Neural cell (in vitro differentiated cells): Measurements from ENCODE around the gene NFYC. TPM values are rescaled to one million over a fixed set of nuclear protein-coding genes. Genes with fewer than 3 reads are reported as not detected.

Experiments
- H2AFZ ChIP-seq: fragments of 200-600, 300-800 bp; sonication (generic), shearing (Covaris generic); 2 replicates; pipeline ENCODE4 v1.6.0; 2014; ENCODE audit warnings: low read depth, mild to moderate bottlenecking, antibody characterized with exemption, low read length, moderate library complexity
- H3F3A ChIP-seq: fragments of 200-600 bp; shearing (Covaris generic); 2 replicates; pipeline ENCODE4 v1.6.1; 2016; ENCODE audit warnings: mild to moderate bottlenecking, moderate library complexity, mixed read lengths, antibody characterized with exemption, low read length; ENCODE audit not compliant: insufficient read depth, poor library complexity, severe bottlenecking
- H3K27ac ChIP-seq: fragments of 200-600, 300-800 bp; sonication (generic), shearing (Covaris generic); 2 replicates; pipeline ENCODE4 v1.5.1; 2014; ENCODE audit warnings: mild to moderate bottlenecking, low read length, moderate library complexity
- H3K27me3 ChIP-seq: fragments of 300-800, 200-600 bp; sonication (generic), shearing (Covaris generic); 2 replicates; pipeline ENCODE4 v1.6.0; 2014; ENCODE audit warnings: mild to moderate bottlenecking, low read depth, low read length, moderate library complexity; ENCODE audit not compliant: insufficient read depth
- H3K36me3 ChIP-seq: fragments of 300-800, 200-600 bp; sonication (generic), shearing (Covaris generic); 2 replicates; pipeline ENCODE4 v1.5.1; 2014; ENCODE audit warnings: mild to moderate bottlenecking, antibody characterized with exemption, low read length, moderate library complexity; ENCODE audit not compliant: insufficient read depth
- H3K4me2 ChIP-seq: fragments of 300-800, 200-600 bp; sonication (generic), shearing (Covaris generic); 2 replicates; pipeline ENCODE4 v1.6.0; 2014; ENCODE audit warnings: mild to moderate bottlenecking, low read length
- H3K4me3 ChIP-seq: fragments of 300-800, 200-600 bp; sonication (generic), shearing (Covaris generic); 2 replicates; pipeline ENCODE4 v1.5.1; 2014; ENCODE audit warnings: mild to moderate bottlenecking, low read length, moderate library complexity
- H3K79me2 ChIP-seq: fragments of 200-600 bp; shearing (Covaris generic); replicated peaks from 2 replicates; pipeline ENCODE4 v1.6.0; 2014; ENCODE audit warnings: mild to moderate bottlenecking, low read length, moderate library complexity; ENCODE audit not compliant: insufficient read depth
- H3K9ac ChIP-seq: fragments of 300-800, 200-600 bp; sonication (generic), shearing (Covaris generic); 2 replicates; pipeline ENCODE4 v1.6.1; 2016; ENCODE audit warnings: mild to moderate bottlenecking, low read length, mixed read lengths
- H3K9me2 ChIP-seq: fragments of 200-600 bp; shearing (Covaris generic); 2 replicates; pipeline ENCODE4 v1.6.1; 2016; ENCODE audit warnings: mild to moderate bottlenecking, low read length, mixed read lengths; ENCODE audit not compliant: insufficient read depth
- H3K9me3 ChIP-seq: fragments of 200-600, 300-800 bp; sonication (generic), shearing (Covaris generic); 2 replicates; pipeline ENCODE4 v1.6.1; 2016; ENCODE audit warnings: mild to moderate bottlenecking, mixed run types, low read length, moderate library complexity, mixed read lengths
- H4K20me1 ChIP-seq: fragments of 200-600 bp; shearing (Covaris generic); 2 replicates; pipeline ENCODE4 v1.6.1; 2016; ENCODE audit warnings: mild to moderate bottlenecking, mixed run types; ENCODE audit not compliant: insufficient read depth
- CTCF ChIP-seq: fragments of 450-650 bp; IDR thresholded peaks from 2 replicates; pipeline ENCODE4 v1.5.1; 2014; ENCODE audit warnings: antibody characterized with exemption, mild to moderate bottlenecking, moderate library complexity; ENCODE audit not compliant: poor library complexity, severe bottlenecking
- EP300 ChIP-seq: fragments of 450-650 bp; conservative IDR thresholded peaks from 2 replicates; pipeline ENCODE4 v1.6.1; 2014; ENCODE audit warnings: antibody characterized with exemption, mild to moderate bottlenecking, moderate library complexity; ENCODE audit not compliant: poor library complexity, severe bottlenecking
- EZH2 ChIP-seq: fragments of 200-600, 300-800 bp; shearing (Covaris generic), sonication (generic); IDR thresholded peaks from 2 replicates; pipeline ENCODE4 v1.6.1; 2014; ENCODE audit warnings: antibody characterized with exemption, low read length, borderline replicate concordance, mild to moderate bottlenecking; ENCODE audit not compliant: insufficient read depth, poor library complexity, severe bottlenecking
- MXI1 ChIP-seq: fragments of 450-650 bp; conservative IDR thresholded peaks from 2 replicates; pipeline ENCODE4 v1.6.1; 2014; ENCODE audit warnings: antibody characterized with exemption, mild to moderate bottlenecking; ENCODE audit not compliant: poor library complexity, severe bottlenecking
- POLR2AphosphoS5 ChIP-seq: IDR thresholded peaks from 2 replicates; pipeline ENCODE4 v1.6.1; 2012
- RAD21 ChIP-seq: fragments of 450-650 bp; conservative IDR thresholded peaks from 2 replicates; pipeline ENCODE4 v1.6.1; 2014; ENCODE audit warnings: antibody characterized with exemption, mild to moderate bottlenecking, moderate library complexity
- REST ChIP-seq: IDR thresholded peaks from 2 replicates; pipeline ENCODE4 v1.6.1; 2012; ENCODE audit warnings: borderline replicate concordance
- SMC3 ChIP-seq: fragments of 450-650 bp; conservative IDR thresholded peaks from 2 replicates; pipeline ENCODE4 v1.6.1; 2014; ENCODE audit warnings: antibody characterized with exemption, mild to moderate bottlenecking, moderate library complexity; ENCODE audit not compliant: poor library complexity
- TAF1 ChIP-seq: IDR thresholded peaks from 2 replicates; pipeline ENCODE4 v1.6.1; 2012; ENCODE audit warnings: low read depth
- polyA plus RNA-seq: library from polyadenylated mRNA; depleted of rRNA; stranded (reverse); fragments of >200 nt; gene quantifications from 2 replicates; pipeline ENCODE4 v1.2.3, GENCODE V29; 2014

NFYC gene
- polyA plus RNA-seq, 1 donor from 2014 or later, result 66.0 TPM

GRCh38 chr1:40757084-40757483 is 65.6 kb downstream of the NFYC start:
- Histone ChIP-seq H3K4me3 (no peak overlapping the region), H3K79me2 (no peaks in the 10 kb centered on the region), H3K27me3 (no peaks in the 10 kb centered on the region), H3K36me3 (peaks cover 18% of the 10 kb centered on the region), H4K20me1 (peaks cover 3% of the 10 kb centered on the region), H2AFZ (no peak overlapping the region), H3F3A (no peaks in the 10 kb centered on the region), H3K27ac (no peak overlapping the region), H3K9me3 (no peaks in the 10 kb centered on the region), H3K9me2 (no peaks in the 10 kb centered on the region), H3K4me2 (no peak overlapping the region), H3K9ac (no peak overlapping the region)
- TF ChIP-seq MXI1, result no peak

GRCh38 chr1:40758004-40758403 is 66.5 kb downstream of the NFYC start:
- TF ChIP-seq REST (no peak), RAD21 (no peak), MXI1 (no peak), TAF1 (no peak), EP300 (no peak), POLR2AphosphoS5 (no peak), EZH2 (no peak), CTCF (no peak), SMC3 (no peak)
- peaks cover 18% of the 10 kb centered on the region for H3K36me3 ChIP-seq

More at GRCh38 chr1:40758004-40758403, 66.5 kb downstream of the NFYC start:
- H3K4me3 ChIP-seq, result no peak overlapping the region
- H3K9me3 ChIP-seq, result no peaks in the 10 kb centered on the region
- H3K9ac ChIP-seq, result no peak overlapping the region
- no peaks in the 10 kb centered on the region for H3F3A ChIP-seq
- no peaks in the 10 kb centered on the region for H3K9me2 ChIP-seq
- no peak overlapping the region for H3K27ac ChIP-seq
- H2AFZ ChIP-seq, result no peak overlapping the region
- H3K4me2 ChIP-seq, result no peak overlapping the region
- H3K79me2 ChIP-seq, result no peaks in the 10 kb centered on the region
- H4K20me1 ChIP-seq, result peaks cover 3% of the 10 kb centered on the region
- H3K27me3 ChIP-seq, result no peaks in the 10 kb centered on the region
